Heart left ventricle (tissue), 13 donors: Measurements from ENCODE around the gene CD300LB.

Experiments used
- POLR2A ChIP-seq, 2 donors: fragments of 450-650 bp; IDR thresholded peaks; one replicate each; pipeline ENCODE4 v1.6.1; 2017; ENCODE audit warnings: antibody characterized with exemption in 2 of 2, mild to moderate bottlenecking in 2 of 2, moderate library complexity in 2 of 2
- TF ChIP-seq, protein P1 (sequence below), 12 donors: fragments of 200-600 bp; sonication (generic) in 4 of 12; IDR thresholded peaks; one replicate each; pipeline versions ENCODE4 v1.5.0 to v1.8.0; 2018 to 2022; ENCODE audit warnings: antibody characterized with exemption in 12 of 12, mild to moderate bottlenecking in 5 of 12
- donor health status: ischemic (EF 13 %, LVEDD 7.1; RV severe dilation, severe dysfunction).
- donor health status: DM: no; HTN: yes; CAD: no.
- donor health status: DM: no; HTN: no; CAD: no.
- donor health status: ischemic (EF 25% LVEDD 6.9; RV normal size, moderate dysfunction).
- donor health status: ischemic (EF 25% LVEDD 5.7; RV mildly dilated, moderate dysfunction).
- donor health status: ischemic (EF 35%, LVEDD 5.7; RV mildly dilated, moderate dysfunction).
- donor health status: nonischemic (EF 11% LVEDD 7.7; RV severe dilation, severe dysfunction).
- donor health status: DM: yes; HTN: yes; CAD: no.
- donor health status: PGD.
- donor health status: ischemic (EF 29% LVEDD 5.4; RV normal size, mild dysfunction).
- donor health status: nonischemic (EF 23%, LVEDD 6.1; RV moderate dilation, normal function).

DNA sequence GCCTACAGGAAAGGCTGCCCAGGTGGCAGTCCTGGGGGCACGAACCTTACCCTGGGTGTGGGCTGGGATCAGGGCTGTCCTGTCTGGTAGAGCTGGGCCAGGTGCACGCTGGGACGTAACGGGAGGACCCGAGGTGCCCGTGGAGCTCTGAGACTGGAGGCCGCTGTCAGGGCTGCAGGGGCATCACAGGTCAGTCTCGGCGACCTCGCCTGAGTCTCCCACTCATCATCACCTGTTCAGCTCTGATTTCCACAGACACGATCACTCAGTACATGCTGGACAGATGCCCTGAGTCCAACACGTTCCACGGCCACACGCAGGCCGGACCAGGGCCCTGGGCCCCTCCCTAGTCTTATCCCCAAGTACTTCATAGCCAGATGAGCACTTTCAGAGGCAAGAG is 19.3 kb upstream of the CD300LB start:
- no peak for TF ChIP-seq POLR2A (IDR thresholded peaks at IDR 0.05)
- TF ChIP-seq, protein P1, sequence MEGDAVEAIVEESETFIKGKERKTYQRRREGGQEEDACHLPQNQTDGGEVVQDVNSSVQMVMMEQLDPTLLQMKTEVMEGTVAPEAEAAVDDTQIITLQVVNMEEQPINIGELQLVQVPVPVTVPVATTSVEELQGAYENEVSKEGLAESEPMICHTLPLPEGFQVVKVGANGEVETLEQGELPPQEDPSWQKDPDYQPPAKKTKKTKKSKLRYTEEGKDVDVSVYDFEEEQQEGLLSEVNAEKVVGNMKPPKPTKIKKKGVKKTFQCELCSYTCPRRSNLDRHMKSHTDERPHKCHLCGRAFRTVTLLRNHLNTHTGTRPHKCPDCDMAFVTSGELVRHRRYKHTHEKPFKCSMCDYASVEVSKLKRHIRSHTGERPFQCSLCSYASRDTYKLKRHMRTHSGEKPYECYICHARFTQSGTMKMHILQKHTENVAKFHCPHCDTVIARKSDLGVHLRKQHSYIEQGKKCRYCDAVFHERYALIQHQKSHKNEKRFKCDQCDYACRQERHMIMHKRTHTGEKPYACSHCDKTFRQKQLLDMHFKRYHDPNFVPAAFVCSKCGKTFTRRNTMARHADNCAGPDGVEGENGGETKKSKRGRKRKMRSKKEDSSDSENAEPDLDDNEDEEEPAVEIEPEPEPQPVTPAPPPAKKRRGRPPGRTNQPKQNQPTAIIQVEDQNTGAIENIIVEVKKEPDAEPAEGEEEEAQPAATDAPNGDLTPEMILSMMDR (IDR thresholded peaks at IDR 0.05) = no peak
